Measurements from ENCODE around the gene SPTLC3.

Gene SPTLC3

DNA sequence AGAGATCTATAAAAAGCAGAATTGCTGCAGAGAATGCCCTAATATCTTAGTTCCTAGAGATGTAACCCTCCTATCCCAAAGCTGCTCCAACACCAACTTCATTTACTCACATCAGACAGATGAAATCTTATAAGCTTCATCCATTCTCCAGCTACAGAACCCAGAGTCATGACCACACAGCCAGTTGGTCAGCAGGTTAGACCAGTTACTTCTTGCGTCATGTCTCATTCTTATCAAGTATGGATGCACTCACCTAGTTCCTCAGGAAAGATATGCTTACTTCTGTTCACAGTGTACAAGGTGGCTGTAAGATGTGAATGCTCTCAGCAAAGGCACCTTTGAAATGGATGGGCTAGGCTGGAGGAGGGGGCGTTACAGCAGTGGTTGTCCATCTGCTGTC, 164.4 kb downstream of the SPTLC3 start:
- no peaks in the 10 kb centered on the region for H3K27me3 Mint-ChIP-seq (ENCODE audit: low read depth)
- H3K9me3 Mint-ChIP-seq = no peaks in the 10 kb centered on the region
- no peak overlapping the region for H3K4me3 Mint-ChIP-seq
- H3K27ac Mint-ChIP-seq = no peak overlapping the region
- no peaks in the 10 kb centered on the region for H3K4me1 Mint-ChIP-seq (ENCODE audit: low read depth)
- no peaks in the 10 kb centered on the region for H3K36me3 Mint-ChIP-seq (ENCODE audit: low read depth)

- H3K27ac Mint-ChIP-seq = no peak overlapping the region
- H3K4me1 Mint-ChIP-seq (ENCODE audit: low read depth) = no peaks in the 10 kb centered on the region
- no peaks in the 10 kb centered on the region for H3K27me3 Mint-ChIP-seq (ENCODE audit: low read depth)
- H3K9me3 Mint-ChIP-seq = no peaks in the 10 kb centered on the region
- no peaks in the 10 kb centered on the region for H3K36me3 Mint-ChIP-seq (ENCODE audit: low read depth)
- no peak overlapping the region for H3K4me3 Mint-ChIP-seq
Measured at GRCh38 chr20:13174402-13174801, 165.6 kb downstream of the SPTLC3 start.

DNA sequence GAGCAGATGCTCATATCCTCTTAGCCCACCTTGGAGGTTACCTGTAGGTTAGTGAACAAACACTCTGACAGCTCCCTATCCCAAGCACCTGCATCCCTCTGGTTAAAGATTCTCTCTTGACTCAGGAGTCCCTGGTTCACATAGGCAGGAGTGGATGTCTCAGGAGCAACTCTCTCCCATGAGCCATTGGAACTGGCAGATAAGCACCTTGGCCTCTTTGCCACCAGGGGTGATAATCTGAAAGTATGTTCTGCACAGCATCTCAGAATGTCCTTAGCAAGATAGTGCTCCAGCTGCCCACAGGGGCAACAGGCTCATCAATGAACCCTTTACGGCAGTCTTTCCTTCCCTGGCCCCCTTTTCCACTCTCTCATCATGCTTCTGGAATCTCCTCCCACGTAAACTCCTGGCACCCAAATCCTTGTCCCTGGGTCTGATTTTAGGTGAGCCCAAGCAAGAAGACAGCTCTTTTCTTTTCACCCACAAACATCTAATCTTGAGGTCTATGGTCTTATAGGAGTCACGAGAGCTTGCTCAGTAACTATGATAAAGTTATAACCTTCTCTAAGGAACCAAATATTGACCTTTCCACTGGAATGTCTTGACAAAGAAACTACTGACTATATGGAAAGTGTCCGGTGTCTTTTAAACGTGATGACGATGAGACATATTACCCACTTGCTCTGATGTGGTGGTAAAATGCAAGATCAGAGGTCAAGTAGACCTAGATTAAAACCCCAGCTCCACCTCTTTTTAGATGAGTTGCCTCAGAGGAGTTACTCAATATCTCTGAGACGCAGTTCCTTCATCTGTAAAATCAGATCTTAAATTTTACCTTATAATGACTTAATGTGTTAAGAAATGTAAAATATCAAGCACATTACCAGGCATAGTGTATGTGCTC, 172.5 kb downstream of the SPTLC3 start:
- Mint-ChIP-seq H3K9me3 (no peaks in the 10 kb centered on the region), H3K27ac (no peak overlapping the region), H3K36me3 (ENCODE audit: low read depth) (no peaks in the 10 kb centered on the region), H3K4me1 (ENCODE audit: low read depth) (no peaks in the 10 kb centered on the region), H3K27me3 (ENCODE audit: low read depth) (no peaks in the 10 kb centered on the region), H3K4me3 (no peak overlapping the region)

DNA sequence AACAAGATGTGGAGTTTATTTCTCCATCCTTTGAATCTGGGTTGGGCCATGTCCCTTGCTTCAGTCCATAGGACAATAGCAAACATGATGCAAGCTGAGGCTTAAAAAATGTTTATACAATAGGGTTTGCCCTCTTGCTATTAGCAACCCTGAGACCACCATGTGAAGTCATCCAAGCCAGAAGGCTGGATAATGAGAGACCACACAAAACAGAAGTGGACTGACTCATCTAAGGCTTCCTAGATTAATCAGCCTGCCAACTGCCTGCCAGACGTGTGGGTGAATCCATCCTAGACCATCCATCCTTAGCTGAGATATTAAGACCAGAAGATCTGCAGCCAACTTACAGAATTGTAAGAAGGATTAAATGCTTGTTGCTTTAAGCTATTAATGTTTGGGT, 174.2 kb downstream of the SPTLC3 start:
- Mint-ChIP-seq H3K9me3 (peaks cover 7% of the 10 kb centered on the region), H3K27ac (no peak overlapping the region), H3K4me3 (no peak overlapping the region), H3K36me3 (ENCODE audit: low read depth) (no peaks in the 10 kb centered on the region), H3K27me3 (ENCODE audit: low read depth) (no peaks in the 10 kb centered on the region), H3K4me1 (ENCODE audit: low read depth) (no peaks in the 10 kb centered on the region)

DNA sequence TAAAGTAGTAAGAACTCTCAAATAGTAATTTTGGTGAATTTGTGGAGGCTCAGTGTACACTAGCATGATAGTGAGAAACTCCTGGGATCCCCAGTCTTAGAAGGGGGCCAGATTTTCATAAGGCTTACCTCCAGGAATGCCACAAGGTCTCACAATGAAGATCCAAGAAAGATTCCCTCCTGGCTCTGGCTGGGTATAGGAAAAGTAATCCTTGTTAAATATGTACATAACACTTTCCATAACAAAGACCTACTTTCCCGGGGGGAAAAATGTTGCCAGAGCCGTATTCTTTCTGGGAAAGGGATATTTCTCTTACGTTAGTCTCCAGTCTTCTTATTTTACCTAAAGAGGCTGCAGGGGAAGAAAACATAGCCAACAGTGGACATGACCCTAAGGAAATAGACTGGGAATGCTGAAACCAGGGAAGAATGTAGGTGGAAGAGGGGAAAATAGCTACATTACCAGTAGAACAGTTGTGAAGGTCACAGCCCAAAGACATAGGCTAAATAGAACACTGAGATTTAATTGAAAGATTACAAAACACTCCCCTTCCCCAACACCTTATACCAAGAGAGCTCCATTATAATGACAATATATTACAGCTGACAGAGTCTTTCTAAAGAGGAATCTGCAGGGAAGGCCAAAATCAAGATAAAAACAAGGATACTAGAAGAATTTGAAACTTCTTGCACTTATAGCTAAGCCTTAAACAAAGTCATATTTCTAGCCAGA, 177.4 kb downstream of the SPTLC3 start:
- Mint-ChIP-seq H3K27me3 (ENCODE audit: low read depth) (no peaks in the 10 kb centered on the region), H3K27ac (no peak overlapping the region), H3K4me3 (no peak overlapping the region), H3K36me3 (ENCODE audit: low read depth) (no peaks in the 10 kb centered on the region), H3K4me1 (ENCODE audit: low read depth) (no peaks in the 10 kb centered on the region), H3K9me3 (peaks cover 7% of the 10 kb centered on the region)

DNA sequence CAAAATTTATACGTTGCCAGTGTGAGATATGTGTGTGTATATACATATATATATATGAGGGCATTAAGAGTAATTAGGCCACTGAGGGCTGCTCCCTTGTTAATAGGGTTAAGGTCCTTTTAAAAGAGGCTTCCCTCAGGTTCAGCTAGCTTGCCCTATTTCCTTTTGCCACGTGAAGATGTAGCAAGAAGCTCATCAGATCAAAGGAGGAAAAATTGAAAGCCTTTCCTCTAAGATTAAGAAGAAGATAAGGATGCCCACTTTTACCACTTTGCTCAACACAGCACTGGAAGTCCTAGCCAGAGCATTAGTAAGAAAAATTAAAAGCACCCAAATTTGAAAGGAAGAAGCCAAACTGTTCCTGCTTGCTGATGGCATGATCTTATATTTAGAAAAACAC, 179.1 kb downstream of the SPTLC3 start:
- Mint-ChIP-seq H3K4me3 (no peak overlapping the region), H3K9me3 (peaks cover 7% of the 10 kb centered on the region), H3K27ac (no peak overlapping the region), H3K4me1 (ENCODE audit: low read depth) (no peaks in the 10 kb centered on the region), H3K36me3 (ENCODE audit: low read depth) (no peaks in the 10 kb centered on the region), H3K27me3 (ENCODE audit: low read depth) (no peaks in the 10 kb centered on the region)

- H3K4me3 Mint-ChIP-seq = no peak overlapping the region
- H3K9me3 Mint-ChIP-seq = no peaks in the 10 kb centered on the region
- H3K4me1 Mint-ChIP-seq (ENCODE audit: low read depth) = no peaks in the 10 kb centered on the region
- H3K36me3 Mint-ChIP-seq (ENCODE audit: low read depth) = no peaks in the 10 kb centered on the region
- no peaks in the 10 kb centered on the region for H3K27me3 Mint-ChIP-seq (ENCODE audit: low read depth)
- H3K27ac Mint-ChIP-seq = no peak overlapping the region
Measured at GRCh38 chr20:13199279-13199678, 190.5 kb downstream of the SPTLC3 start.

GRCh38 chr20:13200767-13201500, 192.2 kb downstream of the SPTLC3 start:
- Mint-ChIP-seq H3K9me3 (no peaks in the 10 kb centered on the region), H3K4me3 (no peak overlapping the region), H3K4me1 (ENCODE audit: low read depth) (no peaks in the 10 kb centered on the region), H3K27ac (no peak overlapping the region), H3K36me3 (ENCODE audit: low read depth) (no peaks in the 10 kb centered on the region), H3K27me3 (ENCODE audit: low read depth) (no peaks in the 10 kb centered on the region)

DNA sequence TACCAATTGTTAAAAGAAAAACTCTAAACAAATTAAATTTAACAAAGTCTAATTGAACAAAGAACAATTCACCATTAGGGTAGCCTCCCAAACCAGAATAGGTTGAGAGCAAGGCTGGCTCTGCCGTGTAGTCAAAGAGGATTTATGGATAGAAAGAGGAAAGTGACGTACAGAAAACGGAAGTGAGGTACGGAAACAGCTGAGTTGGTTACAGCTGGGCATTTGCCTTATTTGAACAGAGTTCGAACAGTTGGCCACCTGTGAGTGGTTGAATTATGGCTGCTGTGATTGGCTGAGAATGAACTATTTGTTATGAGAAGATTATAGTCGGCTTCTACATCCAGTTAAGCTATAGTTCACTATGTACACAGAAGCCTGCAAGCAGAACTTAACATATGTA, 193.8 kb downstream of the SPTLC3 start:
- no peak overlapping the region for H3K27ac Mint-ChIP-seq
- no peaks in the 10 kb centered on the region for H3K27me3 Mint-ChIP-seq (ENCODE audit: low read depth)
- H3K4me3 Mint-ChIP-seq = no peak overlapping the region
- no peaks in the 10 kb centered on the region for H3K9me3 Mint-ChIP-seq
- no peaks in the 10 kb centered on the region for H3K4me1 Mint-ChIP-seq (ENCODE audit: low read depth)
- H3K36me3 Mint-ChIP-seq (ENCODE audit: low read depth) = no peaks in the 10 kb centered on the region

GRCh38 chr20:13205425-13205824, 196.7 kb downstream of the SPTLC3 start:
- H3K4me3 Mint-ChIP-seq = no peak overlapping the region
- no peaks in the 10 kb centered on the region for H3K4me1 Mint-ChIP-seq (ENCODE audit: low read depth)
- no peak overlapping the region for H3K27ac Mint-ChIP-seq
- no peaks in the 10 kb centered on the region for H3K36me3 Mint-ChIP-seq (ENCODE audit: low read depth)
- H3K9me3 Mint-ChIP-seq = no peaks in the 10 kb centered on the region
- no peaks in the 10 kb centered on the region for H3K27me3 Mint-ChIP-seq (ENCODE audit: low read depth)

DNA sequence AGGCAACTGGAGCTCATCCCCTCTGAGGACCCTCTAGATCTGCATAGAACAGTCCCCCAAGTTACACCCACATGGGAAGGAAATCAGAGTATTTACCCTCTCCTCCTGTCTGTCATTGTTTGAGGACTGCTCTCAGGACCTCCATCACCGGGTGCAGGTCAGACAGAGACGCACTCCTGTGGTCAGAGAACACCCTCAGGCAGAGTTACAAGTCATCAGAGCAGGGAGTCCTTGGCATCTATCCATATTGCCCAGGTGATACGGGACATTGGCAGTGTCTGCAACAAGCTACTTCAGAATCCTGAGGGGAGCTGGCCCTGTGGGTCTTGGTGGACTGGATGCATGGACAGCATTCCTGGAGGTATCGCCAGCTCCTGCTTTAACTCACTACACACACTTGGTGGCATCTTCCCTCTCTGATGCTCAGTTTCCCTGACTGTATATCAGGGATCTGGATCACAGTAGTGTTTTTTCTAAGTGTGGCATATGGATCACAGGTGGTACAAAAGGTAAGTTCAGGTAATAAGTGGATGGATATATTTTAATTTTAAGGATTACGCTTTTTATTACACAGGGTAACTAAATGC, 197.2 kb downstream of the SPTLC3 start:
- Mint-ChIP-seq H3K4me3 (no peak overlapping the region), H3K9me3 (no peaks in the 10 kb centered on the region), H3K27ac (no peak overlapping the region), H3K36me3 (ENCODE audit: low read depth) (no peaks in the 10 kb centered on the region), H3K27me3 (ENCODE audit: low read depth) (no peaks in the 10 kb centered on the region), H3K4me1 (ENCODE audit: low read depth) (no peaks in the 10 kb centered on the region)

DNA sequence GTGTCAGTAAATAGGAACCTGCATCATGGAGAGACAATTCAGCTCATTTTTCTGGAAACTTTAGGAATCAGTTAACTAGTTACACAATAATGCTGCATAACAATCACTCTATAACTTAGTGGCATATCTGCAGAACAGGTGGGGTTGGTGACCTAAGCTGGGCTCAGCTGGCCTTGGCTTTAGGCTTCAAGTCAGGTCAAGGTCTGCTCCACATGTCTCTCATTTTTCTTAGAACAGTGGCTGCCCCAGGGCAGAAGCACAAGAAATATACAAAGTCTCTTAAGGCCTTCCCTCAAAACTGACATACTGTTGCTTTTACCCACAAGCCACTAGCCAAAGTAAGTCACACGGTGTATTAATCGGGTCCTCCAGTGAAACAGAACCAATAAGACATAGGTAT, 198.2 kb downstream of the SPTLC3 start:
- no peak overlapping the region for H3K4me3 Mint-ChIP-seq
- H3K9me3 Mint-ChIP-seq = no peaks in the 10 kb centered on the region
- H3K27me3 Mint-ChIP-seq (ENCODE audit: low read depth) = no peaks in the 10 kb centered on the region
- H3K4me1 Mint-ChIP-seq (ENCODE audit: low read depth) = no peaks in the 10 kb centered on the region
- no peaks in the 10 kb centered on the region for H3K36me3 Mint-ChIP-seq (ENCODE audit: low read depth)
- H3K27ac Mint-ChIP-seq = no peak overlapping the region

GRCh38 chr20:13211956-13212618, 203.3 kb downstream of the SPTLC3 start:
- peaks cover 34% of the 10 kb centered on the region for H3K27me3 Mint-ChIP-seq (ENCODE audit: low read depth)
- H3K36me3 Mint-ChIP-seq (ENCODE audit: low read depth) = peaks cover 2% of the 10 kb centered on the region
- no peak overlapping the region for H3K27ac Mint-ChIP-seq
- peaks cover 11% of the 10 kb centered on the region for H3K4me1 Mint-ChIP-seq (ENCODE audit: low read depth)
- no peak overlapping the region for H3K4me3 Mint-ChIP-seq
- H3K9me3 Mint-ChIP-seq = no peaks in the 10 kb centered on the region

DNA sequence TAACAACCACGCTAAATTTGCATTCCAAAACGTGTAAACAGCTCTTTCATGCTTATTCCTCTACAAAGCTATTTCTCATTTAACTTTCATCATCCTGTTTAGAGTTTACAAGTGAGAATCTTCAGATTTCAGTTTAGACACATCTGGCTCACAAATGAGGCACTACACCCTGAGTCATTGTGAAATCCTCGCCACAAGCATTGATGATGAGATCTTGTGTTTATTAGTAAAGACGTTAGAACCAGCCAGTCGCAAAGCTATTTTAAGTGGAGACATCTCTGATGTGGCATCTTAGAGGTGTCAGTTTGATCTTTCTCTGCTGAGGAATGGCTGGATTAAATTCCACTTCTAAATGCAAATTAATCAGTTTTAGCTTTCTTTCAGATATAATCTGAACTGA, 204.0 kb downstream of the SPTLC3 start:
- no peak overlapping the region for H3K27ac Mint-ChIP-seq
- H3K27me3 Mint-ChIP-seq (ENCODE audit: low read depth) = peaks cover 40% of the 10 kb centered on the region
- H3K4me1 Mint-ChIP-seq (ENCODE audit: low read depth) = peaks cover 11% of the 10 kb centered on the region
- no peaks in the 10 kb centered on the region for H3K9me3 Mint-ChIP-seq
- H3K36me3 Mint-ChIP-seq (ENCODE audit: low read depth) = peaks cover 2% of the 10 kb centered on the region
- no peak overlapping the region for H3K4me3 Mint-ChIP-seq

Data from T-helper 1 cell treated with Interleukin-12 subunit alpha and Interleukin-12 subunit beta and Interleukin-4 antibody, amounts not matched to agents 30 μg/mL and 1 μg/mL, for 36 hours (primary cell).